Transverse colon (tissue), 4 donors: ENCODE data around the gene AJUBA. TPM values are rescaled to one million over a fixed set of nuclear protein-coding genes. Genes with fewer than 3 reads are reported as not detected.

ENCODE experiments used
- DNase-seq: peaks from one replicate; pipeline ENCODE4 v3.0.0-alpha.2; 2019
- H3K27ac ChIP-seq, 4 donors: fragments of 200-600 bp; sonication (generic); 2 replicates each; pipeline ENCODE4 v1.5.1; 2016 to 2018; ENCODE audit warnings: inconsistent platforms in 4 of 4
- H3K27me3 ChIP-seq: fragments of 200-600 bp; sonication (generic); 2 replicates; pipeline ENCODE4 v1.5.1; 2017; ENCODE audit warnings: inconsistent platforms
- H3K36me3 ChIP-seq, 4 donors: fragments of 200-600 bp; sonication (generic); 2 replicates each; pipeline ENCODE4 v1.5.1; 2017 to 2019; ENCODE audit warnings: inconsistent platforms in 4 of 4
- H3K4me1 ChIP-seq, 4 donors: fragments of 200-600 bp; sonication (generic); 2 replicates each; pipeline ENCODE4 v1.5.1; 2017 to 2020; ENCODE audit warnings: inconsistent platforms in 4 of 4
- H3K4me3 ChIP-seq, 4 donors: fragments of 200-600 bp; sonication (generic); 1 replicate in 1 of 4; 2 replicates in 3 of 4; pipeline versions ENCODE4 v1.5.1 to v1.6.1; 2017 to 2019; ENCODE audit warnings: inconsistent platforms in 4 of 4
- H3K9me3 ChIP-seq, 2 donors: fragments of 200-600 bp; sonication (generic); 2 replicates each; pipeline ENCODE4 v1.5.1; 2017 to 2019; ENCODE audit warnings: inconsistent platforms in 2 of 2
- CTCF ChIP-seq, 5 experiments: fragments of 200-600 bp in 3 of 5; fragments of 450-650 bp in 2 of 5; sonication (generic) in 3 of 5; IDR thresholded peaks; 1 replicate in 2 of 5; 2 replicates in 3 of 5; pipeline ENCODE4 v1.5.1; 2016 to 2017; ENCODE audit warnings: antibody characterized with exemption in 5 of 5, inconsistent platforms in 3 of 5, mild to moderate bottlenecking in 2 of 5, moderate library complexity in 1 of 5
- EP300 ChIP-seq: sonication (generic); formaldehyde crosslinking; IDR thresholded peaks from one replicate; pipeline ENCODE4 v1.6.1; 2017; ENCODE audit warnings: antibody characterized with exemption, low read depth
- POLR2A ChIP-seq: fragments of 450-650 bp; IDR thresholded peaks from one replicate; pipeline ENCODE4 v1.6.1; 2016; ENCODE audit warnings: antibody characterized with exemption, mild to moderate bottlenecking, moderate library complexity
- POLR2AphosphoS5 ChIP-seq, 3 donors: sonication (generic); formaldehyde crosslinking; IDR thresholded peaks; one replicate each; pipeline ENCODE4 v1.6.1; 2016; ENCODE audit warnings: antibody characterized with exemption in 3 of 3
- WGBS, 2 donors: methylation state at CpG; one replicate each; pipeline ENCODE4 v1.1.5; 2018; ENCODE audit warnings: low coverage in 1 of 2; 5-methylcytosine and 5-hydroxymethylcytosine counted together
- in situ Hi-C, 4 donors: fragments of 200-750 bp; cut with MboI; loops; one replicate each; pipeline versions ENCODE4 v1.15.0 to v1.15.1; 2017; ENCODE audit warnings: low sequenced_read_pairs in 3 of 4, low pct_ligation_motif_present in 1 of 4, low pct_unique_long_range_greater_than_20kb in 1 of 4
- intact Hi-C: fragments of 100-400 bp; cut with DNase I; formaldehyde crosslinking; loops from one replicate; pipeline ENCODE4 v1.15.1; 2023; ENCODE audit warnings: low total_unique reads
- total RNA-seq, 4 donors: library from RNA; depleted of rRNA; stranded (reverse); fragments of >200 nt; gene quantifications; one replicate each; pipeline ENCODE4 v1.1.0, GENCODE V29; 2016

Gene AJUBA
- total RNA-seq, 4 donors from 2014 or later, result 1.8 to 5.2 (median 3.7) TPM; not detected in 1

- H3K9me3 ChIP-seq, result no peaks in the 10 kb centered on the region
These were observed 39.1 kb upstream of the AJUBA start for GRCh38 chr14:23021434-23021833.

GRCh38 chr14:23020143-23021128 is 38.1 kb upstream of the AJUBA start:
- no peak for DNase-seq
- no peak overlapping the region for H3K4me3 ChIP-seq
- WGBS, 2 donors, result 94% methylated on average over 7 of the region's 7 CpGs; no CpG with 5 or more reads in 1 of the 2 donors
- no peaks in the 10 kb centered on the region for H3K9me3 ChIP-seq
- no peaks in the 10 kb centered on the region for H3K27me3 ChIP-seq
- no peak overlapping the region for H3K27ac ChIP-seq
- peaks cover 0 to 1% (median 0%) of the 10 kb centered on the region in 4 donors for H3K36me3 ChIP-seq
- TF ChIP-seq CTCF (IDR thresholded peaks at IDR 0.05), result no peak
- TF ChIP-seq EP300, result no peak
- no peak for TF ChIP-seq POLR2A
- intact Hi-C loops (no loop called here), in situ Hi-C loops (no loop called here)
- H3K4me1 ChIP-seq, result no peaks in the 10 kb centered on the region

More at GRCh38 chr14:23021434-23021833, 39.1 kb upstream of the AJUBA start:
- no peak for TF ChIP-seq POLR2A
- TF ChIP-seq CTCF (IDR thresholded peaks at IDR 0.05), result no peak
- no peak for TF ChIP-seq POLR2AphosphoS5 (IDR thresholded peaks at IDR 0.05)
- no peak for TF ChIP-seq EP300
- no peaks in the 10 kb centered on the region for H3K4me1 ChIP-seq
- H3K36me3 ChIP-seq, result peaks cover 0 to 11% (median 3%) of the 10 kb centered on the region in 4 donors
- no peak overlapping the region for H3K27ac ChIP-seq
- no peaks in the 10 kb centered on the region for H3K27me3 ChIP-seq
- no peak overlapping the region for H3K4me3 ChIP-seq
- 63 to 84% methylated on average over 6 to 9 of the region's 9 CpGs for WGBS, 2 donors
- DNase-seq, result no peak
- intact Hi-C loops, result no loop called here
- in situ Hi-C loops, result no loop called here

GRCh38 chr14:23018107-23018506 is 35.8 kb upstream of the AJUBA start:
- intact Hi-C loops, result no loop called here
- no peak for DNase-seq
- Histone ChIP-seq H3K4me3 (no peak overlapping the region), H3K36me3 (no peaks in the 10 kb centered on the region), H3K4me1 (no peaks in the 10 kb centered on the region), H3K27me3 (no peaks in the 10 kb centered on the region), H3K9me3 (no peaks in the 10 kb centered on the region), H3K27ac (no peak overlapping the region)
- in situ Hi-C loops, result no loop called here
- no peak for TF ChIP-seq EP300
- TF ChIP-seq POLR2AphosphoS5 (IDR thresholded peaks at IDR 0.05), result no peak
- TF ChIP-seq POLR2A, result no peak
- TF ChIP-seq CTCF (IDR thresholded peaks at IDR 0.05), result no peak

GRCh38 chr14:23017091-23017490 is 34.7 kb upstream of the AJUBA start:
- Histone ChIP-seq H3K9me3 (no peaks in the 10 kb centered on the region), H3K27me3 (no peaks in the 10 kb centered on the region), H3K36me3 (no peaks in the 10 kb centered on the region), H3K27ac (no peak overlapping the region), H3K4me1 (no peaks in the 10 kb centered on the region), H3K4me3 (no peak overlapping the region)
- 67 to 87% methylated on average over 2 to 5 of the region's 5 CpGs for WGBS, 2 donors
- no peak for TF ChIP-seq EP300
- TF ChIP-seq CTCF (IDR thresholded peaks at IDR 0.05), result no peak
- TF ChIP-seq POLR2AphosphoS5 (IDR thresholded peaks at IDR 0.05), result no peak
- no peak for TF ChIP-seq POLR2A
- DNase-seq, result no peak
- intact Hi-C loops, result no loop called here
- in situ Hi-C loops, result no loop called here
